Activated T-helper 9 cell treated with anti-CD3 and anti-CD28 coated beads, Interleukin-2, amount 50 U/mL, for 16 hours (primary cell): ENCODE measurements around the gene C22orf31.

Source experiments
- DNase-seq: peaks from one replicate; pipeline ENCODE4 v3.0.0-alpha.2; 2020; ENCODE audit warnings: low read depth

Gene C22orf31

GRCh38 chr22:29029202-29030000, 32.2 kb downstream of the C22orf31 start:
- no peak for DNase-seq

DNA sequence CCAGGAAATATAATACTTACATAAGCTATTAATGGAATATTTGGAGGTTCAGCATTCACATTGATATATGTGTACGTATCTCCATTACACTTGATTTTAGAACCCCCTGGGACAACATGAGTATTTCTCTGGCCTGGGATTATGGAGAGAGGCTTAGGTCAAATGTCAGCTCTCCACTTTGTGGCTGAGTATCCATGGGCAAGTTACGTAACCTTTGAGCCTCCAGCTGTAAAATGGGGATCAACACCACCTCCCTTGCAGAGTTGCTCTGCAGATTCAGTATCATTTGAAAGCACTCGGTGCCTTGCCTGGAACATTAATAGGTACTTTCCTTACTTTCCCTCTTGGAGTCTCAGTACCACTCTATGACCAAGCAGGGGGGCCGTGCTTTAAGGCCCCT, 33.2 kb downstream of the C22orf31 start:
- DNase-seq: no peak

- DNase-seq: no peak
Measured at GRCh38 chr22:29026579-29026978, 35.1 kb downstream of the C22orf31 start.

DNA sequence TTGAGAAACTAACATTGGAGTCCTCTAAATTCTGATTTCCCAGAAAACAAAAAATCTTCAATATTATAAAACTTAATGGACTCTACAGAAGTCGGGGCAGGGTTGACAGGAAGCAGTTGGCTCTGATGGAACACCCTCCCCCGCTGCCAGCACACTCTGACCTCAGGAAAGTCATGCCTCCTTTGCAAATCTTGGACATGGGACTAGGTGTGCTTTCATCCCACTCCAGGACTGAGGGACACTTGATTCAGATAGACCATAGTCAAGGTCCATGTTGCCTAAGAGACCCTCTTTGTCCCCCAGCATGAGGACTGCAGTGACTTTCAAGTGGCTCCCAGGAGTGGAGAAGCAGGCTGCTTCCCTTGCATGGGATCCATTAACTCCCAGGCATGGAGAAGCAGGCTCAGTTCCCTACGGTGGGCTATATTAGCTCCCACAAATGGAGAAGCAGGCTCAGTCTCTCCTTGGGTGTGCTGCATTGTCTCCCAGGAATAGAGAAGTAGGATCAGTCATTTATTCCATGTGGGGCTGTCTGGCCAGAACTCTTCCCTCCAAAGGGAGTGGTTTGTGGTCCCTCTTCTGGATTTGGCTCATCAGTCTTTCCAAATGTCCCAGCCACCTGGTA, 38.3 kb downstream of the C22orf31 start:
- DNase-seq: no peak

- no peak for DNase-seq
Measured at GRCh38 chr22:29022101-29022817, 39.4 kb downstream of the C22orf31 start.

DNA sequence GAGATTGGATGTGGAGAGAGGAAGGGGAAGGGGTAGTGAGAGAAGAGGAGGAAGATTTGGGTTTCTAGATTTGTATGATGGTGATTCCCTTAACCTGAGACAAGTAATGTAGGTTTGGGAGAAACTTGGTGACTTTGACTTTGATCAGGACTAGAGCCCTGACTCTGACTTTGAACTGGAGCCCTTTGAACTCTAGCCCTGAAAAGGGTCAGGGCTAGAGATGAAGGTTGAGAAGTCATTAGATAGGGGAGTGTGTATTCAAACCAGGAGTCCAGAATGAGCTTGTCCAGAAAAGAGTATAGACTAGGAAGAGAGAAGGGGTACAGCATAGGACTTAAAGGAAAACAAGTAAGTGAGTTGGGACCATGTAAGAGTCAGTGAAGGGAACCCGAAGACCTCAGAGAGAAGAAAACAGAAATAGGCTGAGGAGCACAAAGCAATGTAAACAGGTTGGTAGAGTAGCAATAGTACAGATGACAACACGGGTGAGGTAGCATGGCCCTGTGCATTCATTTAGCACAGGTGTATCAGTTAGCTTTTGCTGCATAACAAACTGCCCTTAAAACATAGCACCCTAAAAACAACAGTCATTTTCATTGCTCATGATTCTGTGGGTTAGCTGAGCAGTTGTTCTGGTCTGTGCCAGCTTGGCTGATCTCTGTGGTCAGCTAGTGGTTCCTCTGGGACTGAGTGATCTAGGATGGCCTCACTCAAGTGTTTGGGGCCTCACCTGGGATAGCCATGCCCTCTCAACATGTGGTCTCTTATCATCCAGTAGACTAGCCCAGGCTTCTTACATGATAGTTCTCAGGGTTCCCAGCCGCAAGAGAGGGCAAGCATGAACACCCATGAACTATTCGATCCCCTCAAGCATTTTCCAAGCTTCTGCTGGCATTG, 43.1 kb downstream of the C22orf31 start:
- no peak for DNase-seq

DNA sequence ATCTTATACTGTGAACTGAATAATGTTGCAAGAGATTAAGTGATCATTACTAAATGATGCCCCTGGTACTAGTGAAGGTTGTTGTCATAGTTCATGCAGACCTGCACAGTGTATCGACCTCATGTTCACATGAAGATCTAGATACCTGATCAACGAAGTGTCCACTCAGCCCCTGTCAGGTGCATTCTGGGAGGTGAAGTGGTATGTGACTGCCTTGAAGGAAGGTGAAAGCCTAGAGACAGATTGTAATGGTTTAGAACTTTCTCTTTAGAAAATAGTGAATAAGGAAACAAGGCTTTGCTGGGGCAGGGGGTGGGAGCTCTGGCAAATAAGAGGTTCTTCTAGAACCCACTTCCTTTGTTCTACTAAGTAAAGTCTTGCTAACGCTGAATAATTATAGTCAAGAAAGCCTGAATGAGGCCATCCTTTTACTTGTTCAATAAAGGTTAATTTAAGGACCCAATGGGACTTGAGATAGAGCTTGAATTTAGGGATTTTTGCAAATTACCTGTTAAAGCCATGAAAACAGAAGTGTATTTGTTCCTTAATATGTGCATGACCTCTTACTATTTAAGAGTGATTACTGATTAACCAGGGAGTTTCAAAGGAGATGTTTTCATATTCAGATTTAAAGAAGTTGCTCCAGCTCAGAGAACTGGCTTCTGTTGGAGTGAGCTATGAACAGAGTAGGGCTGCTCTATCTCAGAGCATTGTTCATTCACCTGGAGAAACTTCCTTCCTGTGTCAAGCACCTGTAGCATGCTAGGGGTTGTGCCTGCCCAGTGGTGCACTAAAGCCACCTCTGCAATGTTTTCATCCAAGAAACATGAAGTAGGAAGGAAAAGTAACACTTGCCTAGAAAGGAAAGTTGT, 45.3 kb downstream of the C22orf31 start:
- no peak for DNase-seq

- no peak for DNase-seq
Measured at GRCh38 chr22:29014773-29015172, 46.9 kb downstream of the C22orf31 start.

DNA sequence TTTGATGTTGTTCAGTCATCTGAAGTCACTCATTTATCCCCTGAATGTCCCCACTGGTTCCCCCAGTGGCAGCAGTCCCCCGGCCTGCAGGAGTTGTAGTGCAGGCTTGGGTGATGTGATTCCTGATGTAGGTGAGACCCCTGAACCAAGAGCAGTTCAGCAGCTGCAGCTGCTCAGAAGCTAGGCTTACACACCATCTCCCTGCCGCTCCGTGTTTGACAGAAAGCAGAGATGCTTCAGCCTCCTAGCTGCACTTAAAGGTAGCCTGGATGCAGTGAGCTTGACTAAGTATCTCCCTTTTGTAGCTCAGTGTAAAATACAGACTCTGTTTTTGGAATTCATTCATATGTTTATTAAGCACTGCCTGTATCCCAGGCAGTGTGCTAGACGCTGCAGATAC, 47.3 kb downstream of the C22orf31 start:
- DNase-seq: no peak

- DNase-seq: no peak
Measured at GRCh38 chr22:29012952-29013351, 48.7 kb downstream of the C22orf31 start.

DNA sequence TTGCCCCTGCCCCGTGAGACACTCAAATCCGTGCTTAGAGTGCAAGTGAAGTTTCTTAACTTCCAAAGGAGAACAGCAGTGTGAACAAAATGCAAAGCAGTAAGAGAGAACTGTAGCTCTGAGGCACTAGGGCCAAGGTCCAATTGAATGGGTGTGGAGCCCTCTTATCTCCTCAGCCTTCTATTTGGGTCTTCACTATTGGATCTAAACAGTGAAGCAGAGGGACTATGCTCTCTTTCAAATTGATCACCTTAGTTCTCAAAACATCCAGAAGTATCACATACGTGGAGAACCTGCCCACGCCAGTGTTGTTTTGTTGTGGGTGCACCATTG, 49.6 kb downstream of the C22orf31 start:
- no peak for DNase-seq

DNA sequence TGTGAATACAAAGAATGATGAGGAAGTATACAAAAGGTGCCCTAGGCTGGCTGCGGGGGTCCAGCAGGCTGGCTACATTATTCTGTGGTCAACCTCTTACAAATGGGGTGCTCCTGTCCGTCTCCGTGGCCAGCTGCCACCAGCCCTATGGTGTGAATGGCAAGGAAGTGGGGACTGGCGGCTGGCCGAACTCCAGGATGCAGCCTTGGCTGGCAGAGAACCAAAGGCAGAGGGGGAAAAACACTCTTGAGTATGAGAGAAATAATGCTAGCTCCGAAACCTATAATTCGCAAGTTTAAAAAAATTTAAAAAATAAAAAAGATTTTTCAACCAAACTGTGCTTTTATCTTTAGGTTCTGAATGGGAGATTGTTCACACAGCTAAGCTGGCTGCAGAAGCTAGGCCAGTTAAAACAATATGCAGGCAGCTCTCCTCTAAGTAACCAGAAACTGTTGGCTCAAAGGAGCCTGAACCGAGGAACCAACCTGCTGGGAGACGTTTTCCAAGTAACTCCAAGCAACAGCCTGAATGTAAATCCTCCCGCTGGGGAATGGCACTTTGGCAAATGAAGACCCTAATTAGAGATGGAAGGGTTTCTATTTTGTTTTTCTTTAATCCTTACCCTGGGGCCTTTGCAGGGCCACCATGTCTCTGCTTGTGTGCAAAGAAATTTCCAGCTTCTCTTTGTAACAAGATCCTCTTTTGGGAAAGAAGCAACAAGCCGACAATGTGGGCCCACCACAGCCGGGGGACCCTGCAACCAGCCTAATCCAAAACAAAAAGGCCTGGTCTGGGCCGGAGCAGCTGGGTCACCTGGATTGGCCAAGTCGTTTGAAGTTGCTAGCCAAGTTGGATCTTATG, 50.2 kb downstream of the C22orf31 start:
- DNase-seq: no peak

GRCh38 chr22:29009148-29009547, 52.5 kb downstream of the C22orf31 start:
- no peak for DNase-seq
